HEK293 (cell line): ENCODE results near the gene KRTAP16-1.
"Not testable (repeated sequence)": the region's sequence is repeated elsewhere in the genome, so short reads cannot be mapped to it uniquely, and the experiment has no call there.

Experiments
- CTCF ChIA-PET: fragments of 350-600 bp; formaldehyde crosslinking; extraction: SDS; loops from one replicate; lab custom pipeline; 2021; ENCODE audit warnings: antibody characterized with exemption; lab: Yijun Ruan, JAX
- POLR2A ChIA-PET: fragments of 300-600 bp; formaldehyde crosslinking; extraction: SDS; loops from one replicate; lab custom pipeline; 2020; ENCODE audit warnings: antibody characterized with exemption, inconsistent platforms; lab: Yijun Ruan, JAX
- H3K27ac ChIP-seq: fragments of 200-500 bp; sonication (Bioruptor generic); 2 replicates; pipeline ENCODE4 v1.5.1; 2014; ENCODE audit warnings: low read depth, low read length, control low read depth, inconsistent platforms; ENCODE audit errors: extremely low read depth
- H3K36me3 ChIP-seq, 2 experiments: fragments of 200-500 bp in 1 of 2; sonication (Bioruptor generic) in 1 of 2; 1 replicate in 1 of 2; 2 replicates in 1 of 2; pipeline ENCODE4 v1.5.1; 2014 to 2017; ENCODE audit warnings: inconsistent platforms in 2 of 2, low read length in 2 of 2; ENCODE audit not compliant: control insufficient read depth in 2 of 2, insufficient read depth in 1 of 2
- H3K4me1 ChIP-seq: fragments of 200-500 bp; sonication (Bioruptor generic); 2 replicates; pipeline ENCODE4 v1.5.1; 2014; ENCODE audit warnings: mild to moderate bottlenecking, low read length, inconsistent platforms; ENCODE audit not compliant: control insufficient read depth, insufficient read depth
- H3K4me3 ChIP-seq: 2 replicates; pipeline ENCODE4 v1.5.1; 2011; ENCODE audit warnings: low read depth, mild to moderate bottlenecking, control low read depth, low read length, moderate library complexity
- H3K9me3 ChIP-seq: fragments of 200-500 bp; sonication (Bioruptor generic); 2 replicates; pipeline ENCODE4 v1.5.1; 2014; ENCODE audit warnings: low read depth, low read length, inconsistent platforms; ENCODE audit not compliant: control insufficient read depth, insufficient read depth
- BCL11B ChIP-seq: fragments of 450-650 bp; formaldehyde crosslinking; IDR thresholded peaks from 2 replicates; pipeline ENCODE4 v1.5.1; 2016; ENCODE audit warnings: low read depth, missing biosample characterization, missing genetic modification characterization
- GLI2 ChIP-seq: fragments of 450-650 bp; formaldehyde crosslinking; IDR thresholded peaks from 2 replicates; pipeline ENCODE4; 2017; ENCODE audit warnings: missing biosample characterization, missing genetic modification characterization, low read depth, borderline replicate concordance
- GLI4 ChIP-seq: fragments of 450-650 bp; formaldehyde crosslinking; IDR thresholded peaks from 2 replicates; pipeline ENCODE4 v1.5.1; 2016; ENCODE audit warnings: missing biosample characterization, missing genetic modification characterization
- KLF9 ChIP-seq: fragments of 450-650 bp; formaldehyde crosslinking; IDR thresholded peaks from 2 replicates; pipeline ENCODE4 v1.5.1; 2016; ENCODE audit warnings: missing biosample characterization, missing genetic modification characterization, low read depth
- MEIS1 ChIP-seq: sonication (generic); formaldehyde crosslinking; IDR thresholded peaks from 2 replicates; pipeline ENCODE4 v1.8.1; 2022; ENCODE audit warnings: missing genetic modification reagents, mild to moderate bottlenecking, borderline replicate concordance
- MYNN ChIP-seq: fragments of 450-650 bp; formaldehyde crosslinking; IDR thresholded peaks from 2 replicates; pipeline ENCODE4 v1.5.1; 2016; ENCODE audit warnings: missing biosample characterization, missing genetic modification characterization, borderline replicate concordance
- TRIM28 ChIP-seq: IDR thresholded peaks from 2 replicates; pipeline ENCODE4 v1.6.1; 2011; ENCODE audit warnings: low read length, control low read depth, borderline replicate concordance
- ZNF16 ChIP-seq: fragments of 450-650 bp; formaldehyde crosslinking; IDR thresholded peaks from 2 replicates; pipeline ENCODE4 v1.5.1; 2016; ENCODE audit warnings: low read depth, missing biosample characterization, missing genetic modification characterization
- ZNF2 ChIP-seq: fragments of 450-650 bp; formaldehyde crosslinking; IDR thresholded peaks from 2 replicates; pipeline ENCODE4 v1.5.1; 2016; ENCODE audit warnings: missing biosample characterization, missing genetic modification characterization
- ZNF37A ChIP-seq: fragments of 450-650 bp; IDR thresholded peaks from 2 replicates; pipeline ENCODE4 v1.5.1; 2018; ENCODE audit warnings: missing biosample characterization, missing genetic modification characterization
- ZNF433 ChIP-seq: fragments of 450-650 bp; formaldehyde crosslinking; IDR thresholded peaks from 2 replicates; pipeline ENCODE4 v1.5.1; 2016; ENCODE audit warnings: missing biosample characterization, missing genetic modification characterization, low read depth
- ZNF580 ChIP-seq: fragments of 450-650 bp; formaldehyde crosslinking; IDR thresholded peaks from 2 replicates; pipeline ENCODE4 v1.5.1; 2016; ENCODE audit warnings: missing biosample characterization, missing genetic modification characterization
- ZNF610 ChIP-seq: fragments of 450-650 bp; formaldehyde crosslinking; IDR thresholded peaks from 2 replicates; pipeline ENCODE4 v1.5.1; 2016; ENCODE audit warnings: missing biosample characterization, missing genetic modification characterization, borderline replicate concordance
- ZNF747 ChIP-seq: fragments of 450-650 bp; formaldehyde crosslinking; IDR thresholded peaks from 2 replicates; pipeline ENCODE4 v1.5.1; 2016; ENCODE audit warnings: missing biosample characterization, missing genetic modification characterization
- ZNF776 ChIP-seq: fragments of 450-650 bp; formaldehyde crosslinking; IDR thresholded peaks from 2 replicates; pipeline ENCODE4 v1.5.0; 2017; ENCODE audit warnings: missing biosample characterization, missing genetic modification characterization, borderline replicate concordance
- TF ChIP-seq, protein P1 (sequence below): fragments of 450-650 bp; formaldehyde crosslinking; IDR thresholded peaks from 2 replicates; pipeline ENCODE4 v1.5.1; 2016; ENCODE audit warnings: missing biosample characterization, missing genetic modification characterization
- TF ChIP-seq, protein P2 (sequence below): sonication (generic); formaldehyde crosslinking; IDR thresholded peaks from 2 replicates; pipeline ENCODE4 v1.8.1; 2022; ENCODE audit warnings: mild to moderate bottlenecking, moderate library complexity, missing genetic modification reagents
- TF ChIP-seq, protein P3 (sequence below): fragments of 450-650 bp; formaldehyde crosslinking; IDR thresholded peaks from 2 replicates; pipeline ENCODE4 v1.5.1; 2016; ENCODE audit warnings: missing biosample characterization, missing genetic modification characterization, low read depth
- TF ChIP-seq, protein P4 (sequence below): fragments of 450-650 bp; formaldehyde crosslinking; IDR thresholded peaks from 2 replicates; pipeline ENCODE4 v1.5.1; 2016; ENCODE audit warnings: missing biosample characterization, missing genetic modification characterization
- TF ChIP-seq, protein P5 (sequence below): fragments of 450-650 bp; formaldehyde crosslinking; optimal IDR thresholded peaks from 2 replicates; pipeline ENCODE3; 2016; ENCODE audit warnings: missing biosample characterization, mild to moderate bottlenecking, missing genetic modification characterization

Gene KRTAP16-1

DNA sequence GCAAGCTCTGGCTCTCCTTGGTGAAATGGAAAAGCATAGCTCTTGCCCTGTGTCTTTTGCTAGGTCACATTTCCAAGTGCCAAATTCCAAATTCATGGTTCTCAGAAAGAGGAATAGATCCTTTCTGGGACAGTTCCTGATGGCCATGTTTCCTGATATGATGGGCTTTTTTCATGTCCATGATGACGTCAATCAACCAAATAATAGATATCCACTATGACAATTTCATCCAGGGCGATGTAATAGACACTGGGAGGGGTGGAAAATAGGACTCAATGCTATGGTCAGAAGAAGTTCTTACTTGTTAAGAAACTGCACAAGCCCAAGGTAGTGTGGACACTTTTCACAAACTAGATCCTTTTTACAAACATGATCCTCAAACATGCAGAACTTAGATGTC, 42.1 kb upstream of the KRTAP16-1 start:
- ChIA-PET CTCF (interaction anchor here (0.5 to 1.2 kb wide), 3 partner anchors 17 to 67 kb away, joined by 3 read pairs; no protein-coding TSS in a partner anchor), POLR2A (no interaction called here)
- TF ChIP-seq ZNF580 (tag by site-specific recombination) (no peak), ZNF776 (tag by site-specific recombination) (no peak), ZNF37A (no peak), MEIS1 (CRISPR knock-in tag) (no peak), GLI2 (tag by site-specific recombination) (no peak)
- TF ChIP-seq, protein P1, sequence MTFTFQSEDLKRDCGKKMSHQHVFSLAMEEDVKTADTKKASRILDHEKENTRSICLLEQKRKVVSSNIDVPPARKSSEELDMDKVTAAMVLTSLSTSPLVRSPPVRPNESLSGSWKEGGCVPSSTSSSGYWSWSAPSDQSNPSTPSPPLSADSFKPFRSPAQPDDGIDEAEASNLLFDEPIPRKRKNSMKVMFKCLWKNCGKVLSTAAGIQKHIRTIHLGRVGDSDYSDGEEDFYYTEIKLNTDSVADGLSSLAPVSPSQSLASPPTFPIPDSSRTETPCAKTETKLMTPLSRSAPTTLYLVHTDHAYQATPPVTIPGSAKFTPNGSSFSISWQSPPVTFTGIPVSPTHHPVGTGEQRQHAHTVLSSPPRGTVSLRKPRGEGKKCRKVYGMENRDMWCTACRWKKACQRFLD, result no peak
- TF ChIP-seq, protein P2, sequence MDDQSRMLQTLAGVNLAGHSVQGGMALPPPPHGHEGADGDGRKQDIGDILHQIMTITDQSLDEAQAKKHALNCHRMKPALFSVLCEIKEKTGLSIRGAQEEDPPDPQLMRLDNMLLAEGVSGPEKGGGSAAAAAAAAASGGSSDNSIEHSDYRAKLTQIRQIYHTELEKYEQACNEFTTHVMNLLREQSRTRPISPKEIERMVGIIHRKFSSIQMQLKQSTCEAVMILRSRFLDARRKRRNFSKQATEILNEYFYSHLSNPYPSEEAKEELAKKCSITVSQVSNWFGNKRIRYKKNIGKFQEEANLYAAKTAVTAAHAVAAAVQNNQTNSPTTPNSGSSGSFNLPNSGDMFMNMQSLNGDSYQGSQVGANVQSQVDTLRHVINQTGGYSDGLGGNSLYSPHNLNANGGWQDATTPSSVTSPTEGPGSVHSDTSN, result no peak
- TF ChIP-seq, protein P3, sequence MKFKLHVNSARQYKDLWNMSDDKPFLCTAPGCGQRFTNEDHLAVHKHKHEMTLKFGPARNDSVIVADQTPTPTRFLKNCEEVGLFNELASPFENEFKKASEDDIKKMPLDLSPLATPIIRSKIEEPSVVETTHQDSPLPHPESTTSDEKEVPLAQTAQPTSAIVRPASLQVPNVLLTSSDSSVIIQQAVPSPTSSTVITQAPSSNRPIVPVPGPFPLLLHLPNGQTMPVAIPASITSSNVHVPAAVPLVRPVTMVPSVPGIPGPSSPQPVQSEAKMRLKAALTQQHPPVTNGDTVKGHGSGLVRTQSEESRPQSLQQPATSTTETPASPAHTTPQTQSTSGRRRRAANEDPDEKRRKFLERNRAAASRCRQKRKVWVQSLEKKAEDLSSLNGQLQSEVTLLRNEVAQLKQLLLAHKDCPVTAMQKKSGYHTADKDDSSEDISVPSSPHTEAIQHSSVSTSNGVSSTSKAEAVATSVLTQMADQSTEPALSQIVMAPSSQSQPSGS (tag by site-specific recombination), result 0 out of 2 replicates have a peak, but pooled peaks have one; percentile 40
- Histone ChIP-seq H3K4me3 (no peak overlapping the region), H3K27ac (no peak overlapping the region), H3K9me3 (peaks cover 2% of the 10 kb centered on the region), H3K36me3 (no peaks in the 10 kb centered on the region), H3K4me1 (no peaks in the 10 kb centered on the region)

DNA sequence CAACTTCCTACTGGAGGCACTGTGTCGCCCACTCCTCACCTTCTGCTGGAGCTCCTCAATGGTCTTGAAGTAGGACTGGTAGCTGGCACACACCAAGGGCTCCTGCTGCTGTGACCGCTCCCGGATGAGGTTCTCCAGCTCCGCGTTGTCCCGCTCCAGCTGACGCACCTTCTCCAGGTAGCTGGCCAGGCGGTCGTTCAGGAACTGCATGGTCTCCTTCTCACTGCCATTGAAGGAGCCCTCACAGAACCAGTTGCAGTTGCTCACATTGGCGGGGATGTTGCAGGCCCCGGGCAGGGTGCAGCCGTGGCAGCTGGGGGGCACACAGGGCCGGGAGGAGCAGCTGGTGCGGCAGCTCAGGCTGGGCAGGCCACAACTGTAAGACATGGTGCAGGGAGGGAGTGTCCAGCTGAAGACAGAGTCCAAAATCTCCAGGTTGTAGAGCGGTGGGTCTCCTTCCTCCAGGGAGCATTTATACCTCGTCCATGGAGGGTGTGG, 41.3 kb upstream of the KRTAP16-1 start, which contains the start of gene KRT33A:
KRT33A (minus strand) TSS at position 448 of the 498 bp plus-strand sequence; CDS start at position 387, 61 bp downstream.
- H3K4me3 ChIP-seq, result not testable (repeated sequence)
- POLR2A ChIA-PET, result interaction anchor here (0.7 kb wide), 1 partner anchor 20 kb away, joined by 6 read pairs; no protein-coding TSS in a partner anchor

GRCh38 chr17:41347869-41348760, 39.0 kb upstream of the KRTAP16-1 start:
- TF ChIP-seq BCL11B (tag by site-specific recombination) (no peak), ZNF610 (tag by site-specific recombination) (no peak), ZNF433 (no peak), ZNF2 (tag by site-specific recombination) (no peak), MYNN (tag by site-specific recombination) (no peak), ZNF16 (tag by site-specific recombination) (no peak), ZNF747 (no peak), TRIM28 (no peak), GLI4 (no peak), KLF9 (no peak)
- TF ChIP-seq, protein P4, sequence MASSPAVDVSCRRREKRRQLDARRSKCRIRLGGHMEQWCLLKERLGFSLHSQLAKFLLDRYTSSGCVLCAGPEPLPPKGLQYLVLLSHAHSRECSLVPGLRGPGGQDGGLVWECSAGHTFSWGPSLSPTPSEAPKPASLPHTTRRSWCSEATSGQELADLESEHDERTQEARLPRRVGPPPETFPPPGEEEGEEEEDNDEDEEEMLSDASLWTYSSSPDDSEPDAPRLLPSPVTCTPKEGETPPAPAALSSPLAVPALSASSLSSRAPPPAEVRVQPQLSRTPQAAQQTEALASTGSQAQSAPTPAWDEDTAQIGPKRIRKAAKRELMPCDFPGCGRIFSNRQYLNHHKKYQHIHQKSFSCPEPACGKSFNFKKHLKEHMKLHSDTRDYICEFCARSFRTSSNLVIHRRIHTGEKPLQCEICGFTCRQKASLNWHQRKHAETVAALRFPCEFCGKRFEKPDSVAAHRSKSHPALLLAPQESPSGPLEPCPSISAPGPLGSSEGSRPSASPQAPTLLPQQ (tag by site-specific recombination), result no peak
- TF ChIP-seq, protein P5, sequence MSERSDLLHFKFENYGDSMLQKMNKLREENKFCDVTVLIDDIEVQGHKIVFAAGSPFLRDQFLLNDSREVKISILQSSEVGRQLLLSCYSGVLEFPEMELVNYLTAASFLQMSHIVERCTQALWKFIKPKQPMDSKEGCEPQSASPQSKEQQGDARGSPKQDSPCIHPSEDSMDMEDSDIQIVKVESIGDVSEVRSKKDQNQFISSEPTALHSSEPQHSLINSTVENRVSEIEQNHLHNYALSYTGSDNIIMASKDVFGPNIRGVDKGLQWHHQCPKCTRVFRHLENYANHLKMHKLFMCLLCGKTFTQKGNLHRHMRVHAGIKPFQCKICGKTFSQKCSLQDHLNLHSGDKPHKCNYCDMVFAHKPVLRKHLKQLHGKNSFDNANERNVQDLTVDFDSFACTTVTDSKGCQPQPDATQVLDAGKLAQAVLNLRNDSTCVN (tag by site-specific recombination), result no peak
- H3K4me1 ChIP-seq, result no peaks in the 10 kb centered on the region
- no peaks in the 10 kb centered on the region for H3K9me3 ChIP-seq
- CTCF ChIA-PET, result interaction anchor here (0.5 to 4.2 kb wide), 8 partner anchors 9 to 318 kb away, joined by 3 to 16 read pairs (median 4); no protein-coding TSS in a partner anchor
- H3K36me3 ChIP-seq, result no peaks in the 10 kb centered on the region
- POLR2A ChIA-PET, result no interaction called here
- H3K4me3 ChIP-seq, result no peak overlapping the region
- H3K27ac ChIP-seq, result no peak overlapping the region

More for the DNA sequence above, 41.3 kb upstream of the KRTAP16-1 start, which contains the start of gene KRT33A:
- CTCF ChIA-PET, result interaction anchor here (0.6 to 1.8 kb wide), 3 partner anchors 67 to 315 kb away, joined by 3 to 5 read pairs (median 3); no protein-coding TSS in a partner anchor
- H3K36me3 ChIP-seq, H3K9me3 ChIP-seq, H3K27ac ChIP-seq, H3K4me1 ChIP-seq: not testable (repeated sequence)

GRCh38 chr17:41346421-41346820, 37.3 kb upstream of the KRTAP16-1 start:
- CTCF ChIA-PET, result interaction anchor here (0.6 to 4.2 kb wide), 3 partner anchors 9 to 202 kb away, joined by 3 to 16 read pairs (median 7); no protein-coding TSS in a partner anchor
- POLR2A ChIA-PET, H3K27ac ChIP-seq, H3K4me1 ChIP-seq, H3K9me3 ChIP-seq, H3K36me3 ChIP-seq, H3K4me3 ChIP-seq: not testable (repeated sequence)
